Measurements from ENCODE around the gene XG. TPM values are rescaled to one million over a fixed set of nuclear protein-coding genes. Genes with fewer than 3 reads are reported as not detected.
A peak's percentile ranks its signal among the peaks of the same experiment; 100 is the strongest.
"Not testable (repeated sequence)": the region's sequence is repeated elsewhere in the genome, so short reads cannot be mapped to it uniquely, and the experiment has no call there.

Gene XG
- total and polyA plus RNA-seq, 5 donors = 0.43 to 1.6 (median 1.0) TPM

- DNase-seq (no peak), ATAC-seq (no peak)
- no peaks in the 10 kb centered on the region for H3K27me3 ChIP-seq (ENCODE audit: control insufficient read depth, insufficient read depth)
- H3K9me3 ChIP-seq (ENCODE audit: control insufficient read depth, low read length) = no peaks in the 10 kb centered on the region
- no peaks in the 10 kb centered on the region for H3K4me1 ChIP-seq (ENCODE audit: control insufficient read depth, insufficient read depth, low read length)
- H3K4me3 ChIP-seq (ENCODE audit: low read length) = no peak overlapping the region
- no peak overlapping the region for H3K27ac ChIP-seq (ENCODE audit: low read length)
- intact Hi-C loops (cut with DNase I) = no loop called here
- WGBS = 91% methylated on average over 4 of the region's 4 CpGs
Measured at GRCh38 chrX:2801223-2801622, 49.4 kb downstream of the XG start.

- H3K4me3 ChIP-seq (ENCODE audit: low read length); DNase-seq; H3K9me3 ChIP-seq (ENCODE audit: control insufficient read depth, low read length); H3K27ac ChIP-seq (ENCODE audit: low read length); intact Hi-C loops (cut with DNase I); H3K4me1 ChIP-seq (ENCODE audit: control insufficient read depth, insufficient read depth, low read length); H3K27me3 ChIP-seq (ENCODE audit: control insufficient read depth, insufficient read depth): not testable (repeated sequence)
- 42% methylated on average over 17 of the region's 18 CpGs for WGBS
- ATAC-seq = peak in 1 of 2 donors; percentile 48
Measured at GRCh38 chrX:2802376-2803090, 50.7 kb downstream of the XG start.

- DNase-seq; intact Hi-C loops (cut with DNase I); H3K9me3 ChIP-seq (ENCODE audit: control insufficient read depth, low read length); H3K27me3 ChIP-seq (ENCODE audit: control insufficient read depth, insufficient read depth); H3K4me3 ChIP-seq (ENCODE audit: low read length); H3K27ac ChIP-seq (ENCODE audit: low read length); H3K4me1 ChIP-seq (ENCODE audit: control insufficient read depth, insufficient read depth, low read length); ATAC-seq: not testable (repeated sequence)
- 86% methylated on average over 8 of the region's 8 CpGs for WGBS
Measured at GRCh38 chrX:2803486-2803885, 51.6 kb downstream of the XG start.

GRCh38 chrX:2804106-2804843 is 52.4 kb downstream of the XG start:
- WGBS = 63% methylated on average over 17 of the region's 18 CpGs
- H3K4me3 ChIP-seq (ENCODE audit: low read length); H3K4me1 ChIP-seq (ENCODE audit: control insufficient read depth, insufficient read depth, low read length); H3K27me3 ChIP-seq (ENCODE audit: control insufficient read depth, insufficient read depth); H3K27ac ChIP-seq (ENCODE audit: low read length); H3K9me3 ChIP-seq (ENCODE audit: control insufficient read depth, low read length); DNase-seq; intact Hi-C loops (cut with DNase I): not testable (repeated sequence)
- peak in 1 of 2 donors; percentile 33 for ATAC-seq

- H3K27me3 ChIP-seq (ENCODE audit: control insufficient read depth, insufficient read depth); H3K4me3 ChIP-seq (ENCODE audit: low read length); H3K4me1 ChIP-seq (ENCODE audit: control insufficient read depth, insufficient read depth, low read length); H3K9me3 ChIP-seq (ENCODE audit: control insufficient read depth, low read length); H3K27ac ChIP-seq (ENCODE audit: low read length); intact Hi-C loops (cut with DNase I): not testable (repeated sequence)
- peak; percentile 64 to 73 (median 69) for DNase-seq
- peak; percentile 84 to 90 for ATAC-seq
- 38% methylated on average over 20 of the region's 20 CpGs for WGBS
Measured at GRCh38 chrX:2804858-2805257, 53.0 kb downstream of the XG start.

GRCh38 chrX:2811271-2811670 is 59.4 kb downstream of the XG start:
- no peak overlapping the region for H3K27ac ChIP-seq (ENCODE audit: low read length)
- no peak for DNase-seq
- ATAC-seq = no peak
- no peaks in the 10 kb centered on the region for H3K4me1 ChIP-seq (ENCODE audit: control insufficient read depth, insufficient read depth, low read length)
- no peak overlapping the region for H3K4me3 ChIP-seq (ENCODE audit: low read length)
- H3K9me3 ChIP-seq (ENCODE audit: control insufficient read depth, low read length) = no peaks in the 10 kb centered on the region
- intact Hi-C loops (cut with DNase I) = loop anchor here in 2 of 4 donors (5.0 to 10.0 kb wide), 2 partner anchors 166 to 169 kb away; no protein-coding TSS in a partner anchor
- 72% methylated on average over 5 of the region's 5 CpGs for WGBS
- H3K27me3 ChIP-seq (ENCODE audit: control insufficient read depth, insufficient read depth) = no peaks in the 10 kb centered on the region

- WGBS = 30% methylated on average over 13 of the region's 16 CpGs
- H3K4me1 ChIP-seq (ENCODE audit: control insufficient read depth, insufficient read depth, low read length); H3K9me3 ChIP-seq (ENCODE audit: control insufficient read depth, low read length); H3K27ac ChIP-seq (ENCODE audit: low read length); H3K27me3 ChIP-seq (ENCODE audit: control insufficient read depth, insufficient read depth); H3K4me3 ChIP-seq (ENCODE audit: low read length): not testable (repeated sequence)
- DNase-seq (peak in 2 of 3 donors; percentile 33 to 51), ATAC-seq (peak in 1 of 2 donors; percentile 72)
- intact Hi-C loops (cut with DNase I) = loop anchor here in 3 of 4 donors (2.0 to 10.0 kb wide), 3 partner anchors 168 to 170 kb away; no protein-coding TSS in a partner anchor
Measured at GRCh38 chrX:2812161-2812907, 60.5 kb downstream of the XG start.

- Histone ChIP-seq H3K9me3 (ENCODE audit: control insufficient read depth, low read length) (no peaks in the 10 kb centered on the region), H3K4me1 (ENCODE audit: control insufficient read depth, insufficient read depth, low read length) (no peaks in the 10 kb centered on the region), H3K27me3 (ENCODE audit: control insufficient read depth, insufficient read depth) (no peaks in the 10 kb centered on the region), H3K27ac (ENCODE audit: low read length) (no peak overlapping the region), H3K4me3 (ENCODE audit: low read length) (no peak overlapping the region)
- 75% methylated on average over 2 of the region's 2 CpGs for WGBS
- intact Hi-C loops (cut with DNase I) = loop anchor here in 1 of 4 donors (10.0 kb wide), 1 partner anchor 172 kb away; no protein-coding TSS in a partner anchor
- ATAC-seq (no peak), DNase-seq (no peak)
Measured at GRCh38 chrX:2817036-2817435, 65.2 kb downstream of the XG start.

GRCh38 chrX:2819345-2820135 is 67.7 kb downstream of the XG start:
- no peak for ATAC-seq
- no peak for DNase-seq
- no peaks in the 10 kb centered on the region for H3K9me3 ChIP-seq (ENCODE audit: control insufficient read depth, low read length)
- 41% methylated on average over 9 of the region's 9 CpGs for WGBS
- no peak overlapping the region for H3K4me3 ChIP-seq (ENCODE audit: low read length)
- H3K27me3 ChIP-seq (ENCODE audit: control insufficient read depth, insufficient read depth) = no peaks in the 10 kb centered on the region
- H3K4me1 ChIP-seq (ENCODE audit: control insufficient read depth, insufficient read depth, low read length) = no peaks in the 10 kb centered on the region
- intact Hi-C loops (cut with DNase I) = loop anchor here in 1 of 4 donors (10.0 kb wide), 1 partner anchor 175 kb away; no protein-coding TSS in a partner anchor
- no peak overlapping the region for H3K27ac ChIP-seq (ENCODE audit: low read length)

- Histone ChIP-seq H3K4me3 (ENCODE audit: low read length) (no peak overlapping the region), H3K27me3 (ENCODE audit: control insufficient read depth, insufficient read depth) (no peaks in the 10 kb centered on the region), H3K9me3 (ENCODE audit: control insufficient read depth, low read length) (no peaks in the 10 kb centered on the region), H3K27ac (ENCODE audit: low read length) (no peak overlapping the region), H3K4me1 (ENCODE audit: control insufficient read depth, insufficient read depth, low read length) (no peaks in the 10 kb centered on the region)
- no peak for DNase-seq
- intact Hi-C loops (cut with DNase I) = no loop called here
- 46% methylated on average over 8 of the region's 8 CpGs for WGBS
- ATAC-seq = no peak
Measured at GRCh38 chrX:2820136-2820771, 68.4 kb downstream of the XG start.

All from right cardiac atrium (tissue), 5 donors.